Activated T-helper 17 cell treated with anti-CD3 and anti-CD28 coated beads, Interleukin-2, amount 50 U/mL, for 72 hours (primary cell): ENCODE measurements around the gene MAGED1. TPM values are rescaled to one million over a fixed set of nuclear protein-coding genes. Genes with fewer than 3 reads are reported as not detected.

Source experiments
- total RNA-seq, 2 donors: library from RNA; stranded (reverse); gene quantifications; one replicate each; pipeline ENCODE4 v1.2.3, GENCODE V29; 2022

MAGED1 gene
- total RNA-seq, 2 donors from 2014 or later: 40.0 to 40.4 TPM

Other genes with a start within 250 kb of the MAGED1 start
- gene CENPVL2, start 210.8 kb upstream of the MAGED1 start, total RNA-seq: not detected
- gene CENPVL1, start 183.1 kb upstream of the MAGED1 start, total RNA-seq: not detected
- 1 to 10 TPM; 8.0 to 9.1 TPM for gene GSPT2, start 150.2 kb upstream of the MAGED1 start, total RNA-seq
- 1 to 10 TPM; 3.7 to 4.0 TPM for gene MAGED4B, start 175.6 kb downstream of the MAGED1 start, total RNA-seq